D341Med (cell line): ENCODE data around the gene PRKCB.
A peak's percentile ranks its signal among the peaks of the same experiment; 100 is the strongest.

ENCODE experiments used
- DNase-seq: peaks from one replicate; pipeline ENCODE4 v3.0.0; 2012; ENCODE audit warnings: low spot score

PRKCB gene

DNA sequence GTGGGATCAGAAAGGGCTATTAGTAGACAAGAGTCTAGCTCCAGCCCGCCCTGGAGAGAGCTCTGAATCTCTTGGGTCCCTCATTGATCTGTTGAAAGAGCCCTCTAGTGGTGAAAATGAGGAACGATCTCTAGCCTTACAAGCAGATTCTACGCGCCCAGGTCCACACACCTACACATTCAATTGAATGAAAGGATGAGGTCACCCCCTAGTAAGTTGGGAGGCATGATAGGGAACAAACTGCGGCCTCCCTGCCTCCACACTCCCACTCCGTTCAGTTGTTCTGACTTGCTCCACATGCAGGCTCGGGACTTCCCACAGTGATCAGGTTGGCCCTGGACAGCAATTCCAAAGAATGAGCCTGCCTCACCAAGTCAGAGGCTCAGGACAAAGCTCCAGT, 417.4 kb downstream of the PRKCB start:
- peak; percentile 75 for DNase-seq

DNA sequence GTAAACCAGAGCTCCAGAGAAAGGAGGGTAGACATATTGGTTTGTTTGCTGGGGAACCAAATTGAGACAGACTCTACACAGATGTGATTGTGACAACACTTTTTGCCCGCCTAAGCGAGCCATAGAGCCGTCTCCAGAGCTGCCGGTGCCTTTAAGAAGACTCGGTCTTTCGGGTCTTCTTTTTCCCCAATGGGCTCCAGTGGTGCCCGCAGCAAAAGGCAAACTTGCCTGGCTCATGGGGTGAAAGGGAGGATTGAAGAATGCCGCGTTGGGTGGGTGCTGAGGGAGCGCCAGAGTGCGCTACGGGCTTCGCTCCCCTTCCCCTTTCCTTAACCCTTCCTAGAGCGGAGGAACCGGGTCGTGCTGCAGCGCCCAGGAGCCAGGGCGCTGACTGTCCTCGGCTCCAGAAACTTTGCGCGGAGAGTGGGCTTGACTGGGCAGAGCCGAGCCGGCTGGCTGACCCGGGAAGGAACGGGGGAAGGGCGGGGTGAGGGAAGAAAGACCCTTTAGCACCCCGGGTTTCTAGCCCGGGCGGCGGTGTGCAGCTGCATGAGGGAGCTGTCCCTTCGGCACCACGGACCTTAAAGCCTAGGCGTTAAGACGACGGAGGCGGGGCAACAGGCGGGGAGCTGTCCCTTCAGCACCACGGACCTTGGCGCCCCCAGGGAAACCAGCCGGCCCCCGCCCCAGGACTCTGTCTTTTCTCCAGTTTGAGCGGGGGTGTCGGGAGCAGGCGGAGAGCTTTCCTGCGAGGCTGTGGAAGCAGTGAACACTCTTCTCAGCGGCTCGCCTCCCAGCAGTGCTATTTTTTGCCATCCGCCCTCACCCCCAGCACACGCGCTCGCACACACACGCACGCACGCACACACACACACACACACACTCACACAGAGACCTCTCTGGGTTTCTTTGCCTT, 419.9 kb downstream of the PRKCB start, which contains the start of gene CACNG3:
Gene CACNG3 (plus strand): TSS at position 880 of the 916 bp plus-strand sequence. CDS start 420 bp downstream, outside the sequence.
- peak; percentile 38 for DNase-seq

DNA sequence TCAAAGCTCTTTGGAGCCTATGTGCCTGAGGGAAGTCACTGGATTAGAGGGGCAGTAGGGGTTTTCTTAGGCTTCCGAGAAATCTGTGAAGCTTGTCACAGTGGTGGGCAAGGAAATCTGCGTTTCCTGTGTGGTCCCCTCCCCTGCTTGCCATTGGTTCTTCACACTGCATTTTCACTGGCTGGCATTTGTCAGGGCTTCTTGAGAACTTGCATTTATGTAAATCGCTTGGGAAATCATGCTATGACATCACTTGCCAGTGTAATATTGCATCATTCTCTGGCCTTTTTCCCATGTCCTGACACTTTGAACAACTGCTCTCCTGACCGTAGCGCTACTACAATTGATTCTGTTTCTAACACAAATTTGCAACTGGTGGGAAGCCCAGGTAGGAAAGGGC, 422.2 kb downstream of the PRKCB start:
- DNase-seq = no peak

DNA sequence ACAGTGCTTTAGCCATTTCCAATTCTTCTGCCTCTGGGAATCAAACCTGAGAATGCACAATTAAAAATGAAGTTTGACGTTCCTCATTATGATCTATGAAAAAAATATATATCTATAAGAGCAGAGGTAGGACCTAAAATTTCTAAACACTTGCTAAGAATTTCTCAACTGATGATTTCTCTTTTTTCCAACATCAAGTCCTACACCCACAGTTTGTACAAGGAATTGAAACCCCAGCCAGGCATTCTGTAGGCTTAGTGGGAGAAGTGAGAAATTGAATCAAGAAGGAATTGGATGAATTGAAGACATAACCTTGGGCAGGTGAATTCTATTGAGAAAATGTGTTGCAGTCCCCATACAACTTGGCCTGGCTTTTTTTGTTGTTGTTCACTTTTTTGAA, 423.0 kb downstream of the PRKCB start:
- DNase-seq = no peak

DNA sequence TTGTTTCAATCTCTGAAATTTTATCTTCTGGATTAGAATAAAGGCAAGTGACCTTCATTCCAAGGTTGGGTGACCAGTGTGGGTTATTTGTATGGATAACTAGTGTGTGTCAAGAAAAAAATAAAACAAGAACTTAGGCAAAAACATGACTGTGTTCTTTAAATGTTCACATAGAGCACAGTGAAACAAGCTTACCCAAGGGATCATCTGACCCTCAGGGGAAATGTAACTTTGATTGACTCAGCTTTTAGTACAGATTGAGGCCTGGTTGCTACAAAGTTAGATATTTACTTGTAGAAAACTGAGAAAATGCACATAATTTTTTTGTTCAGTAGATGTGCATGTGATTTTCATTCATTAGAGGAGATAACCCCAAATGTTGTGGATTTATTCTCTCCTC, 427.0 kb downstream of the PRKCB start:
- no peak for DNase-seq
